GM21423 (cell line): Measurements from ENCODE around the gene ZNF500.

Experiments
- ATAC-seq: cut with Tn5 transposase; IDR thresholded peaks from one replicate; pipeline ENCODE4 v1.9.1; 2021; ENCODE audit warnings: mild to moderate bottlenecking, moderate library complexity; ENCODE audit not compliant: unreplicated experiment

Gene ZNF500

DNA sequence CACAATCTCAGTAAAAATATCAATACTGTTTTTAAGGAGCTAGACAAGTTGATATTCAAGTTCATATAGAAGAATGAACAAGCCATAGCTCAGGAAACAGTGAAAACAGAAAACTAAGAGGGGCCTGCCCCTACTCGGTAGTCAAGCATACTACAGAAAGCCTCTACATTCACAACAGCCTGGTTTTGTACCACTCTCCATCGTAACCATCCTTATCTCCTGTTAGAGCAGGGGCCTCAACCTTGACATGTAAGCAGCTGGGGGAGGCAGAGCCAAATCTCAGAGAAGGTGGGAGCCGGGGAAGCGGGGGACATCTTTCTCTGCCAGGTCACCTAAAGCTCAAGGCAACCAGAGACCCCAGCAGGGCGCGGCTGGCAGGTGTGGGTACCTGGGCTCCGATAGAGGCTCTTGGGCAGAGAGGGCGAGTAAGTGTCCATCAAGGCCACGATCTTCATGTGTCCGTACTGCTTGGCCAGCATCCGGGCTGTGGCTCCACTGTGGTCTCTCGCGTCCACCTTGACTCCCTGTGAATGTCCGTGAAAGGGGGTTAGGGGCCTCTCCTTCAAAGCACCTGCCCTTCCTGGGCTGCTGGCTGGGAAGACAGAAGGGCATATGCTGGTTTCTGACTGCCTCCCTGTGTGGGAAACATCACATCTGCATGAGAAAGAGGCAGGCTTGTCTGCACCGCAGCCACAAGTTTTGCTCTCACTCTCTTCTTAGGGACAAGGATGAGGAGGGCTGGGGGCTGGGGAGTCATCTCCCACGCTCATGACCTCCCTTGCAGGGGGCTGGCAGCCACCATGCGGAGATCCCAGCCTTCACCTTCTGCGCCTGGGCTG, 53.1 kb downstream of the ZNF500 start:
- no peak for ATAC-seq

DNA sequence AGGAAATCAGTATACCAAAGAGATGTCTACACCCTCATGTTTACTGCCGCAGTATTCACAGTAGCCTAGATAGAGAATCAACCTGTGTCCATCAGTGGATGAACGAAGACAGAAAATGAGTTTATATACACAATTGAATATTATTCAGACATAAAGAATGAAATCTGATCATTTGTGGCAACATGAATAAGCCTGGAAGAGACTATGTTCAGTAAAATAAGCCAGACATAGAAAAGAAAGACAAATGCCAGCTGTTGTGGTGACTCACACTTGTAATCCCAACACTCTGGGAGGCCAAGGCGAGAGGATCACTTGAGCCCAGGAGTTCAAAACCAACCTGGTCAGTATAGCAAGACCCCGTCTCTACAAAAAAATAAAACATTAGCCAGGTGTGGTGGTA, 57.5 kb downstream of the ZNF500 start:
- no peak for ATAC-seq

DNA sequence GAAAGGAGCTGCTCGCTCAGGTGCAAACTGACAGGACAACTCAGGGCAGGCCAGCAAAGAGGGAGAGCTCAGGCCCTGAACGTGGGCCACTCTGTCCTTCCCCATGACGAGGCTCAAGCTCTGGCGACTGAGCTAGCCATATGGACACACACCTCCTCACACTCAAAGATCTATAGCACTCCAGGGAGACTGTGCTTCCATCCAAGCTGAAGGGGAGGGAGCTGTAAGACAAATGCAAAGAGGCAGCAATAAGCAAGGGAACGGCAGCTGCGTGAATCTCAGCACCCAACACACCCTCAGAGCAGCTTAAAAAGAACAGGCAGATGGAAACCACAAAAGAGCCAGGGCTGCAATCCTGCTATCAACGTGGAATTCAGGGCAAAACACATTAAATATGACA, 60.1 kb downstream of the ZNF500 start:
- ATAC-seq, result no peak

DNA sequence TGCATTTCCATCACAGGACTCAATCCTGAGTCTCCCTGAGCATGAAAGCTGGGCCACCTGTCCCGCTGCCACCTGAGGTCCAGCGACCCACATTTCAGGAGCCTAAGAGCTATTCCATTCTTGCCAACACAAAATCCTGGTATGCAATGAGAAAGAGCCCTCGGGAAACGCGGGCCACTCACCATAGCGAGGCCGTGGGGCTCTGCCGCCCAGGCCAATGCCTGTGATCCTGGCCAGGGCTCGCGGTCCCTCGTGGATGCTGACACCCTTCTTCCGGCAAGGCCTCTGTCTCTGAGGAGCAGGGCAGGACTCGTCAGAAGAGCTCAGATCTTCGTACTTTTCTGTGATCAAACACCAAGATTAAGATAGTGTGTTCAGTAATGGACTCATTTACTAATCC, 62.0 kb downstream of the ZNF500 start:
- no peak for ATAC-seq

DNA sequence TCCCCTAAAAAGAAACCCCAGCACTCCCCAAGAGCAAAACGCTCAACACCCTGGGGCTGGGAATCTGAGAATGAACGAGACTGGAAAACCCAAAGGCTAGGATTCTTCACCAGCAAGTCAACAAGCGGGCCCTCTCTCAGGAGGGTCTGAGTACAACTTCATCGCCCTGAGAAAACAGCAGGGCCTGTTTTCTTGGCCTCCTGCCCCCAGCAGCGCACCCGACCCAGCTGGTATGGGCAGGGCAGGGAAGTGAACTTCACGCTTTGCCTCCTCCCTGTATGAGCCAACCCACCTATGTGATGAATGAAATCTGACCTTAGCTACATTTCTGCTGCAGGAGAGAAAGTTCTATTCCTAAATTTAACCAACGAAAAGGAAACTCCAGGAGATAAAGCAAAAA, 62.5 kb downstream of the ZNF500 start:
- ATAC-seq, result no peak

DNA sequence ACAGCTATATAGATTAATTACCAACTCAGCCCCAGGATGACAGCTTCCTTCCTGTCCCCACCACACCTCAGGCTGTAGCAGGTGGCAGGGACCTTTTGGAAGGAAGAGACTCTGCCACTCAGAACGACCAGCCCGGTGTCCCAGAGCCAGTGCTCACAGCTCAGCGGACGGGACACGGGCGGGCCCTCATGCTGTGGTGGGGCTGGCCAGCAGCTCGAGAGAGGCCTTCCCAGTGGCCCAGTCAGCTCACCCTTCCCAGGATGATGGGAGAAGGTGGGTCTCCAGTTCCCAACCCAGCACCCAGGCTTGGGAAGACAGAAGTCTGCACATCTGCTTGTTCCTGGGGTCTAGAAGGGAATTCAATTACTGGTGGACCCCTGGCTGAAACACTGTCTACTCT, 63.1 kb downstream of the ZNF500 start:
- no peak for ATAC-seq

DNA sequence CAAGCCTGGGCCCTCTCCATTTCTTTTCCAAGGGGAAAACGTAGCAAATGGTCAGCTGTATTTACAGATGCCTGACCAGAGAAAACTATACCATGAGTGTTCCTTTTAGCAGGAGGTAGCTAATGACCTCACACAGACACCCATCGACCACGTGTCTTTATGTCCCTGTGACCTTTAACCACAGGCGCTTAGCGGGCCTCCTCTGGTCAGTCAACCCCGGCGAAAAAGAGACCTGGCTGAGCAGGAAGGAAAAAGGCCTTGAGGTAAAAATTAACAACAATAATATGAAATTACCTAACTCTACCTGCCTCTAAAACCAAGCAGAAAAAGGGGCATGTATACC, 64.5 kb downstream of the ZNF500 start:
- ATAC-seq, result no peak

DNA sequence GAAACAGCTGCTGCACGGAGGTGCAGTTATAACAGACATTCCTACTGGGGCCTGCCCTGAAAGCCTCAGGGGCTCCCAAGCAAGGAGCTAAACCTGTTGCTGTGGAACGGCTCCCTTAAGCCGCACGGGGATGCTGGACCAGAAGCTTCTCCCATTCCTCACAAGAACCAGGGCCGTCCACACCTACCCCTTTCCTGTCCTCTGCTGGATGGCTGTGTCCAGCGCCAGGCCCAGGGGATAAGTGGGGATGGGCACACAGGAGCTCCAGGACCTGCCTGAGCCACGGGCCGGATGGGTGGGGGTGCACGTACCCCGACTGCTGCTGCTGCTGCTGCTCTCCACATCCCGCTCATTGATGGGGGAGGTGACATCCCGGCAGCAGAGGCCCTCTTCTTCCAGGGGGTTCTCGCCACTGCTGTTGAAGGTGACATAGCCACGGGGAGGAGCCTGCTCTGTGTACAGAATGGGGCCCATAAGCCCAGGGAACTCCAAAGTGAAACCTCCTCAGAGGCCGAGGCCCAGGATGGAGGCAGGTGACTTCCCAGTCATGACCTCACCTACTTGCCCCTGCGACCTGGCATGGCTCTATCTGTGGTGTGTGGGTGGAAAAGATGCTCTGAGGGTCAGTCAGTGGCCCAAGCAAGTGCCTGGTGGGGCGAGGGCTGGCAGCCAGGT, 65.0 kb downstream of the ZNF500 start:
- ATAC-seq, result no peak

DNA sequence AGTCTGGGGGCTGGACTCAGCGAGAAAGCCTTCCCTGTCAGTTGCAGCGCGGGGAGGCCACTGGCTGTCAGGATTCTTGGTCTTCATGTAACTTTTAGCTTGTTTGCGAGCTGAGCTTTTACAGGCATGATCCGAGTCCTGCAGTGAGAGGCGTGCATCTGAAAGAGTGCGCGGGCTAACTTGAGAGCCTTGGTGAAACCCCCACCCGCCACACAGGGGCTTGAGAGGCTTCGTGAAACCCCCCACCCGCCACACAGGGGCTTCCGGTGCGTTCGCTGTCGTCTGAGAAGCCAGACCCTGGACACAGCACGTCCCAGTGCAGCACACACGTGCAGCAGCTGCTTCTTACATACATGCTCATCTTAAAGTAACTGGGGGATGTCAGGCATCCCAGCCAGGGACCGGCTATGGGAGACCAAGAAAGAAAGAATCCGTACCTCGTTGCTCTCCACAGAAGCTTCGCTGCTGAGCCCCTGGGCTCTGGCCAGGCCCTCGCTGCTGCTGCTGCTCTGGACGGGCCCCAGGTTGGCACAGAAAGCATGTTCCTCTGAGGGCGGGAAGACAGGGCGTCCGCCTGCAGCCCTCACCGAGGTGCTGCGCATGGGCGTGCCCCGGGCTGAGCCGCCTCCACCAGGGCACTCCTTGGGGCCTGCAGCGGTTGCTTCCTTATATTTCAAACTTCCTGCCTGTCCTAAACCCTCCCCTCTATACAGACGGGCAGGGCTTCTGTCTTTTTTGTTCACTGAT, 65.8 kb downstream of the ZNF500 start:
- no peak for ATAC-seq

DNA sequence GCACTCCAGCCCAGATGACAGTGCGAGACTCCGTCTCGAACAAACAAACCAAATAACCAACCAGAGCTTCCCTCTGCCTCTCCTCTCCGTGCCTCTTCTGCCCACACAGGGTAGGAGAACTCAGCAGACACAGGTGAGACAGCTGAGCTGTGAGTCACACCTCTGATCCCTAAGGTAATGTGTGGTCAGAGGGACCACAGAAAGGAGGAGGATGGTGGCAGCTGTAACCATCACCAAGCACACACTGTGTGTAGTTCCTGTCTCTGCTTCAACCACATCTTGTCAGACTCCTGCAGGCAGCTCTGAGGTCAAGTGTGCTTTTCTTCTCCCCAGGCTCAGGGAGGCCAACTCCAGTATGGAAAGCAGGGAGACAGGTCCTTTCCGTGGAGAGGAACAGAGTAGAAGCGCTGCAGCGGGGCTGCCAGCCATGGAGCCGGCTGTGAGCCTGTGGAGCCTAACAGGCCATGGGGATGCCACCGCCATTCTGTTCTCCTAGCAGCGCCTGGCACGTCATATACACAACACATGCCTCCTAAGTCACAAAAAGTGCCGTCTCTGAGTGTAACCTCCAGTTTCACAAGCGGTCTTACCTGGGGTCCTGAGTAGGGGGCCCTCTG, 66.5 kb downstream of the ZNF500 start:
- ATAC-seq, result no peak

DNA sequence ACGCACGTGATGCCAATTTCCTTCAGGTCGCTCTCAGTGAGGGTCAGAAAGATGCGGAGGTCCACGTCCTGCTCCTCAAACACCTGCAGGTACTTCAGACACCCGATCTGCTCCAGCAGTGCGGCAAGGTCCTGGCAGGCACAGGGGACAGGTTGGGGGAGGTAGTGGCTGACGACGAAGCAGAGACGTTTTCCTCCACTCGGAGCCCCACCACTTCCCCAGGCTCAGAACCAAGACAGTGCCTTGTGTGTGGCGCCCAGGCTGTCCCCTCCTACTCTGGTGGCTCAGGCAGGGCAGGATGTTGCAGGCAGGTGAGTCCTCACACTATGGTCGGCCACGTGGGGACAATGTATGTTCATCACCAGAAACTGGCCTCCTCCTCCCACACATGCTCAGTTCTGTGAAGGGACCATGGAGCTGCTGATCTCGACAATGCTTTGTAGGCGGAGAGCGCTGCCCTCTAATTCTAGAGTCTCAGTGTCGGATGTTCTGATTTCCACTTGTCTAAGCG, 67.9 kb downstream of the ZNF500 start:
- no peak for ATAC-seq

DNA sequence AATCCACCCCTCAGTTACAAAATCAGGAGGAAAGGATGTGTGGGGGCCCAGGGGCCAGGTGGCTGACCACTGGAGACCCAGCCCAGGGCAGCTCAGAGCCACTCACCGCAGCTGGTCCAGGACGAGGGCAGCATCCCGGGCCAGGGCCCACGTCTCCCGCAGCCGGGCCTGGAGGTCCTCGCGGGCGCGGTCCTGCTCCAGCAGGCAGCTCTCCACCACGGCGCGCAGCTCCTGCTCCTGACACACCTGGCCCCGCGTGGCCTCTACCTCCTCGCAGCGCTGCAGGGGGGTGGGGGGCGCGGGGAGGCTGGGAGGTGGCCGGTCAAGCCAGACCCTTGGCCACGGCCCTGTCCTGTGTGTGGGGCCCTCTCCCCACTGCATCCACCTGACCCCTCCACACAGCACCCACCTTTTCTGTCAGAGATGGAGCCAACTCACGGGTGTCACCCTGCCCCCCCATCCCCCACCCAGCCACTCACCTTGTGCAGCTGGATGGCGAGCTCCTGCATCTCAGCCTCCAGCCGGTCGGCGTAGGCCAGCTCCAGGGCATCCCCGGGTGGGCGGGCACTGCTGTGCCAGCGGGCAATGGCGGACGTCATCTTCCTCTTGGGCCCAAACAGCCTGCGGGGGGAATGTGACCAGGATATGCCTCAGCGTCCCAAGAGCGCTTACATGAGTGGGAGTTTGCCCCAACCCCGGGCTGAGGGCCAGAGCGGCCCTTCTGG, 68.5 kb downstream of the ZNF500 start:
- ATAC-seq, result no peak
